HG03520 (cell line): ENCODE measurements around the gene GPC6.

Experiments used
- ATAC-seq: cut with Tn5 transposase; IDR thresholded peaks from one replicate; pipeline ENCODE4 v1.9.1; 2021; ENCODE audit warnings: mild to moderate bottlenecking, moderate library complexity; ENCODE audit not compliant: unreplicated experiment

GPC6 gene

GRCh38 chr13:93727211-93728141 is 500.9 kb downstream of the GPC6 start:
- ATAC-seq = no peak

- no peak for ATAC-seq
Observed at GRCh38 chr13:93729383-93729782, 502.8 kb downstream of the GPC6 start.

- ATAC-seq = no peak
Observed at GRCh38 chr13:93730780-93731179, 504.2 kb downstream of the GPC6 start.

DNA sequence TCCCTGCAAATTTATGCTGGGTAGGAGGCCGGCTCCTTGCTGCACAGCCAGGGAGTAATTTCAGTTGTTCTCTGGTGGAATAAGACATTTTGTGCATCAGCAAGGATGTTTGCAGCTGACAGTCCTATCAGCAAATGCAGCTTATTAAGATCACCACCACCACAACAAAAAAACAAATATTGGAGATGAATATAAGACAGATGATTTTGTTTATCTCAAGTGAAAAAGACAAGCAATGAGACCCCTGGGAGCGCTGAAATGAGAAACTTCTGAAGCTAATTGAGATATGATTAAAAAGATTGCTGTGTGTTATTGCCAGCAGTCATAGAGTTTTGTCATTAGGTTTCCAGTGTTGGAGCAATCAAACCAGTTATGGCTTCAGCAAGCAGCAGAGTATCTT is 505.6 kb downstream of the GPC6 start:
- ATAC-seq = no peak

- no peak for ATAC-seq
Observed at GRCh38 chr13:93736081-93736480, 509.5 kb downstream of the GPC6 start.

DNA sequence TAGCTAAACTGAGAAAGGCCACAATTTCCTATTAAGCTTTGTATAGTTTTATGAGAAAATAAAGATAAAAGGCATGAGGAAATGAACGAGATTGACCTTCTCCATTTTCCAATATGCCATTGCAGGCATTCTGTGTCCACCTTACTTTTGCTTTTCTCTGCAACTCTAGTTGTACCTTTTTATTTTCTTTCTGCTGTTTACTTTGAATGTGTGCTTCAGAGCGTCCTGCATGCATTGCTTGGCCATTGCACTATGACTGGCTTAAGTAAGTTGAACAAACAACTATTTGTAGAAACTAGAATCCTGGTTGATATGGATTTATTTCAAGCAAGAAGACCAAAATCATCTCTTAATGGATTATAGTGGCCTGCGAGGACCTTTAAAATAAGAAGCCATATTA is 510.3 kb downstream of the GPC6 start:
- ATAC-seq = no peak

DNA sequence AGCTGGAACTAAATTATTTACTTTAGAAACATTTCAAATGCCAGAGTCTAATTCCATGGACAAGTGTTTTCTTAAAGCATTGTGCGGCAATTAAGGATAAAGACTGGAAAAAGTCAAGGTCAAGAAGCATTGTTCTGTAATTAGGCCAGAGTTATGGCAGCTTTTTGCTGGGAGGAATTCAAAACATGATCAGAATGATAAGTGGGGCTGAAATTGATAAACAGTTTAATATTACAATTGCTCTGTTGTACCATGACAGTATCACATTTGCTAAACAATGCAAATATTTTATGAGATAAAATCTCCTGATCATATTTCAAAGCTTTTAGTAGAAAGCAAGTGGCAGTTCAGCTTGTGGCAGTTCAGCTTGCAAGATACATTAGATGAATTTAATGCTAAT is 513.7 kb downstream of the GPC6 start:
- ATAC-seq = no peak

- ATAC-seq = no peak
Observed at GRCh38 chr13:93744033-93744432, 517.4 kb downstream of the GPC6 start.

DNA sequence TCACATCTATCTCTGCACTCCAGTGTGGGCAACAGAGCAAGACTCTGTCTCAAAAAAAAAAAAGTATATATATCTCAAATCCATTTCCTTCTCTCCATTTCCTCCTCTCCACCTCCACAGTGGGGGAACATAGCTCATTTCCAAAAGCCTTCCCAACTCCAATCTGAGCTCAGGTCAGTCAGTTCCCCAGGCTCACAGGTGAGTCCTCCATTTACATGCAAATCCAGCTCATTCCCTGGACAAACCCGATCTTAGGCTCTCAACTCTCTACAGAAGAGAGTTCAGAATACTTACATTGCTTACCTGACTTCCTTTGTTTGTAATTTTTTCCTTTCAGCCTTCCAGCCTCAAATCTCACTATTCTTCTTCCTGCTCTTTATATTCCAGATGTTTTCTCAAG is 518.3 kb downstream of the GPC6 start:
- no peak for ATAC-seq

- ATAC-seq = no peak
Observed at GRCh38 chr13:93745884-93746283, 519.3 kb downstream of the GPC6 start.

GRCh38 chr13:93746589-93746988 is 520.0 kb downstream of the GPC6 start:
- no peak for ATAC-seq

GRCh38 chr13:93750676-93751075 is 524.1 kb downstream of the GPC6 start:
- ATAC-seq = no peak

- ATAC-seq = no peak
Observed at GRCh38 chr13:93751117-93751516, 524.5 kb downstream of the GPC6 start.

DNA sequence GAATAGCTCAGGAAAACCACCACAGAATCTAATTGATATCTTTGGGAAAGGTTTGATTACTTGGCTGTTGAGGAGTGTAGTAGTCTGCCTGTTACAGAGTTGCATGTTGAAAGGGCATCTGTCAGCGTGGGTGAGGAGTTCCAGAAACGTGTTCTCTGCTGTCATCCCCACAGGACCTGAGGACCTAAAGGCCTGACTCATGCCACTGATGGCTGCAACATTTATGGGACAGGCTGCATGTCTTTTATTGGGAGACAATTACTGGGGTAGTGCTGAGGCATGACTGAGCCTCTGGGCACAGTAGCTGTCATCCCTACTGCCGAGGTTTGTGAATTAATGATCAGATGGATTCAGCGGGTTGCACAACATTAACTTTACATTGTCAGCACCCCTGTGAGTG is 525.9 kb downstream of the GPC6 start:
- ATAC-seq = no peak

GRCh38 chr13:93753639-93754038 is 527.0 kb downstream of the GPC6 start:
- no peak for ATAC-seq

DNA sequence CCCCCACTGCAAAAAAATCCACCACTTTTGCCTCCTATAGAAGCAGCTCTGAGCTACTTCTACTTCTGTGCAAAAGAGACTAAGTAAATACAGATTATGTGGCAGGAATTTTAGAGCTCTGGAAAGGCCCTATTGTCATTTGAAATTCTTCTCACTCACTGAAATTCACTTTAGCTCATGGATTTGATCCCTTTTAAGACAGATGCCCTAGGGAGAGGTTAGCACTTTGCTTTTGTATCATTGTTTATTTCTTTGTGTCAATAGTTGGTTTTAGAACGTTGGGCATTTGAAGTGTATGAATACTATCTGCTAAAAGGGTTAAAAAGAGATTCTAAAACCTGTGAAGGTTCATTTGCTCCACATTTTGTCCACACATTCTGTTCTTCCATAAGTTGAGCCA is 528.7 kb downstream of the GPC6 start:
- no peak for ATAC-seq

DNA sequence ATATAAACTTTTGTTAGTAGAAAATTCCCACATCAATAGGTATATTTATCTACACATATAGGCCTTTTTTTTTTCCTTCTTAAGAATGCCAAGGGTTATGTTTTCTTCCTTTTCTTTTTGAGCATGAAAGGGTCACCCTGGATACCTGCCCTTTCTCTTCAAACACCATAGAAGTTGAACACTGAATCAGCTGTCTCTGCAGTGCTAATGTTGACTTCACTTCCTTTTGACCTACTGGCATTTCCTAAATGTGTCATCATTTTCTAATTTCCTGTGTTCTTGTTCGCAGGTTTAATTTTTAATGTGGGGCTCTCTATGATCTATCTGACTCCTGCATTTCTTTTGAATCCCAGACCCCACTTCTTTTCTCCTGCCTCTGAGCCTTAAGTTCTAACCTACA is 532.0 kb downstream of the GPC6 start:
- no peak for ATAC-seq

- ATAC-seq = no peak
Observed at GRCh38 chr13:93762708-93763426, 536.3 kb downstream of the GPC6 start.

DNA sequence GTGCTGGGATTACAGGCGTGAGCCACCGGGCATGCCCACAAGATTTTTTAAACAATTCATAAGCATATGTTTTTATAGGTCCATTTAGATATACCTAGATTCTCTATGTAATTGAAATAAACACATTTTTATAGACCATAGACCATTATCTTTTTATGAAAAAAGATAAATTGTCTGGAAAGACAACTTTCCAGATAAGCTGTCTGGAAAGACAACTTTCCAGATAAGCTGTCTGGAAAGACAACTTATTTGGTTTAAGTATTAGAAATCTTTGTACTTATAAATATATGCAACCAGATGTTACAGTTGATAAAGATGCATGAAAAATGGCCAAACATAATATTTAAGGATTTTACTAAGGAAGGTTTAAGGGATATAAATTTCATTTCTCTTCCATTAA is 538.5 kb downstream of the GPC6 start:
- ATAC-seq = no peak

DNA sequence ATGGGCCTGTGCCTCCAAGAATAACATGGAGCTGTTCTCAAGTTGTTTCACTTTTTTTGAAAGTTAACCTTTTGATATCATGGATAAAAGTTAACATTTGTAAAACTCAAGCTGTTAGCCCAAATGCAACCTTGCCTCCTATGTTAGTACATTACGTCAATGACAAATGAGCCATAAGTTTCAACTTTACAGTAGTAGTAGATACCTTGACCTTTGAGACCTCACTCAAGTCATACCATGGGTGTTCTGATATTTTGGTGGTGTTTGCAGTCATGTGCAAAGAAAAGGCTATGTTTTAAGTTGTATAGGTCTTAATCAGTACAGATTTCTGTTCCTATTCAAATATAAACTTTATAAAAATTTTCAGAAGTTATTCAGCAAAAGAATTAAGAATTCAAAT is 539.2 kb downstream of the GPC6 start:
- ATAC-seq = no peak

DNA sequence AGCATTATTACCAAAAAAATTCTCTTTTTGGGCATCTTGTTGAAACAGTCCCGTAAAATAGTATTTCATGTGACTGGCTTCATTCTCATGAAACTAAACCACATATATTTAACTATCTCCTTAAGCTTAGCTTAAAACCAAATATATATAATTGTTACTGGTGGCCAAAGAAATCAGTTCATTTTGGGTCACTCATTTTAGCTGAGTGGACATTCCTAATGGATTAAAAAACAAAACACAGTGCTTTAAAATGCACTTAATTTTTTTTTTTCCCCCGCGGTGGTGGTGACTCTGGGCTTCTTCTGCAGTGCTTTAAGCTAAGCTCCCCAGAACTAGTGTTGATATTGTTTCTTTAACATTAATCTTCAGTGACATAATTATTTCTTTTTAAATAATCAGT is 540.1 kb downstream of the GPC6 start:
- no peak for ATAC-seq

DNA sequence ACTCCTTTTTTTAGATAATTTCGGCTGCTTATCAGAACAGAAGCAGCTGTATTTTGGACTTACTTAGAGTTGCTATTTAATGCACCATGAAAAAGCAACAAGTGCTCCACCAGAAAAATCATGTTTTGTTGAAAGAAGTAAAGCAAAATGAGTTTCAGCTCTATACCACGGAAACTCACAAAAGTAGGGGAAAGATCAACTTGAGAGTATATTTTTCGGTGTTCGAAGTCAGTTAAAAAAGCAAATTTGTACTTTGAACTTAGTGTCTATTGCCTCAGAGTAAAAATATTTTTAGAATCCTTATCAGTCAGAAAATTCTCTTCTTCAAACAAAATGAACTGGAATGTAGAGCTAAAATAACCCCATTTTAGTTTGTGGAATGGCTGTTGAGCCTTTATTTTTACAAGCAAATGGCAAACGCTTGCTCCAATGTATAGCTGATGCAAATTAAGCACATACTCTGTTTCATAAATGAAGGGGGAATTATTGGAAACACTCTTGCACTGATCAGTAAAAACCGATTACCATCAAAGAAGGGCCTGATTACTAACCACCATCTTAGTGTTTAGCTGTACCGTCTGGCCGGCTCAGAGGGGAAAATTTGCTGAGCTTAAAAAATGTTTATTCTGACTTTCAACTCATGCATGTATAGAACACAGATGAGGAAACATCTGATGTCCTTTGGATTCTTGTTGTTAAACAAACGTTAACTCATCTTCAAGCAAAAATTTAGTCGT is 540.7 kb downstream of the GPC6 start:
- no peak for ATAC-seq
